Activated T-cell treated with anti-CD3 and anti-CD28 coated beads, Interleukin-2, amount 50 U/mL, for 72 hours (primary cell): ENCODE measurements around the gene DVL2. TPM values are rescaled to one million over a fixed set of nuclear protein-coding genes. Genes with fewer than 3 reads are reported as not detected.

Source experiments
- total RNA-seq, 2 donors: library from RNA; stranded (reverse); gene quantifications; one replicate each; pipeline ENCODE4 v1.2.3, GENCODE V29; 2022

The DVL2 gene
- total RNA-seq, 2 donors from 2014 or later, result 49.5 to 54.8 TPM

Other genes with a start within 250 kb of the DVL2 start
- gene ALOX12, start 238.5 kb downstream of the DVL2 start, total RNA-seq, result not detected
- 100 to 1,000 TPM; 127 to 160 TPM for gene RNASEK, start 221.9 kb downstream of the DVL2 start, total RNA-seq
- 1 to 10 TPM; 1.4 to 2.0 TPM for gene BCL6B, start 211.5 kb downstream of the DVL2 start, total RNA-seq
- gene SLC16A13, start 198.5 kb downstream of the DVL2 start, total RNA-seq, result 1 to 10 TPM; 5.3 to 5.5 TPM
- 1 to 10 TPM; 2.0 to 2.9 TPM for gene SLC16A11, start 190.4 kb downstream of the DVL2 start, total RNA-seq
- gene CLEC10A, start 154.3 kb downstream of the DVL2 start, total RNA-seq, result not detected
- not detected for gene ASGR2, start 119.7 kb downstream of the DVL2 start, total RNA-seq
- gene ASGR1, start 55.1 kb downstream of the DVL2 start, total RNA-seq, result 1 to 10 TPM; 1.5 to 2.1 TPM
- gene DLG4, start 14.7 kb downstream of the DVL2 start, total RNA-seq, result 10 to 100 TPM; 16.2 to 16.7 TPM
- gene ACADVL, start 14.6 kb downstream of the DVL2 start, total RNA-seq, result 100 to 1,000 TPM; 335 to 386 TPM
- 10 to 100 TPM; 28.9 to 32.2 TPM for gene PHF23, start 4.9 kb upstream of the DVL2 start, total RNA-seq
- 100 to 1,000 TPM; 244 to 246 TPM for gene GABARAP, start 7.9 kb upstream of the DVL2 start, total RNA-seq
- 100 to 1,000 TPM; 184 to 186 TPM for gene CTDNEP1, start 17.2 kb upstream of the DVL2 start, total RNA-seq
- gene ELP5, start 17.7 kb upstream of the DVL2 start, total RNA-seq, result 10 to 100 TPM; 62.1 to 89.5 TPM
- gene CLDN7, start 28.0 kb upstream of the DVL2 start, total RNA-seq, result 1 to 10 TPM; 1.9 to 3.1 TPM
- under 1 TPM; 0.07 to 0.17 TPM for gene SLC2A4, start 47.2 kb upstream of the DVL2 start, total RNA-seq
- 1 to 10 TPM; 3.6 to 9.5 TPM for gene YBX2, start 60.1 kb upstream of the DVL2 start, total RNA-seq
- gene EIF5A, start 73.1 kb upstream of the DVL2 start, total RNA-seq, result 100 to 1,000 TPM; 547 to 594 TPM
- gene GPS2, start 80.8 kb upstream of the DVL2 start, total RNA-seq, result 10 to 100 TPM; 50.5 to 50.7 TPM
- gene NEURL4, start 94.8 kb upstream of the DVL2 start, total RNA-seq, result 10 to 100 TPM; 35.7 to 37.6 TPM
- gene ACAP1, start 102.0 kb upstream of the DVL2 start, total RNA-seq, result 100 to 1,000 TPM; 690 to 708 TPM
- gene KCTD11, start 117.6 kb upstream of the DVL2 start, total RNA-seq, result 1 to 10 TPM; 4.9 to 5.5 TPM
- under 1 TPM in 1 of 2 donors, not detected in 1; 0.34 TPM for gene TMEM95, start 120.6 kb upstream of the DVL2 start, total RNA-seq
- gene TNK1, start 146.6 kb upstream of the DVL2 start, total RNA-seq, result 1 to 10 TPM; 5.5 to 6.5 TPM
- gene PLSCR3, start 160.0 kb upstream of the DVL2 start, total RNA-seq, result 10 to 100 TPM; 60.5 to 62.6 TPM
- 10 to 100 TPM; 64.8 to 88.2 TPM for gene TMEM256, start 169.6 kb upstream of the DVL2 start, total RNA-seq
- 10 to 100 TPM; 17.4 to 19.8 TPM for gene NLGN2, start 173.3 kb upstream of the DVL2 start, total RNA-seq
- gene SPEM1, start 185.8 kb upstream of the DVL2 start, total RNA-seq, result under 1 TPM; 0.58 to 0.67 TPM
- gene SPEM2, start 191.1 kb upstream of the DVL2 start, total RNA-seq, result not detected
- not detected for gene SPEM3, start 194.3 kb upstream of the DVL2 start, total RNA-seq
- 10 to 100 TPM; 11.3 to 11.7 TPM for gene TMEM102, start 200.9 kb upstream of the DVL2 start, total RNA-seq
- gene FGF11, start 205.0 kb upstream of the DVL2 start, total RNA-seq, result 1 to 10 TPM; 4.9 to 5.3 TPM
- gene CHRNB1, start 210.5 kb upstream of the DVL2 start, total RNA-seq, result 10 to 100 TPM; 25.5 to 26.8 TPM
- 10 to 100 TPM; 28.5 to 29.0 TPM for gene ZBTB4, start 245.1 kb upstream of the DVL2 start, total RNA-seq
- gene SLC35G6, start 246.9 kb upstream of the DVL2 start, total RNA-seq, result under 1 TPM in 1 of 2 donors, not detected in 1; 0.25 TPM
- gene POLR2A, start 249.8 kb upstream of the DVL2 start, total RNA-seq, result 100 to 1,000 TPM; 211 to 249 TPM